Measurements from ENCODE around the gene DOCK9. TPM values are rescaled to one million over a fixed set of nuclear protein-coding genes. Genes with fewer than 3 reads are reported as not detected.

Gene DOCK9
- total RNA-seq, 1 donor from 2014 or later, result 46.2 TPM

DNA sequence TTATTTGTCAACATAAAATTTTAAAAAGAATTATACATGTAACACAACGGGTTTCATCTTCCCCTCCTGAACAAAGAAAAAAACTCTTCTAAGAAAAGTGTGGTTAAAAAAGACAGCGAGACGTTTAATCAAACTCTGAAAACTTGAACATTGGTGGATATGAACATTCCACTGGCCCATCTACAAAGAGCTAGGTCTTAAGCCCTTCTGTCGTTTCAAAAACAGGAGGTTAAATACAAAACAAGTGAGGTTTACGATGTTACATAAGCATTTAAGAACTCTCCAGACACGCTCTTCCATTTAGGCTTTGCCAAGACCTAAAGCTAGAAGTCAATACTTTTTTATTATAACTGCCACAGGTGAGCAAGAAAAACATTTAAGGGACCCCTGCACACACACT lies 9.4 kb upstream of the DOCK9 start:
- TF ChIP-seq, protein P1, sequence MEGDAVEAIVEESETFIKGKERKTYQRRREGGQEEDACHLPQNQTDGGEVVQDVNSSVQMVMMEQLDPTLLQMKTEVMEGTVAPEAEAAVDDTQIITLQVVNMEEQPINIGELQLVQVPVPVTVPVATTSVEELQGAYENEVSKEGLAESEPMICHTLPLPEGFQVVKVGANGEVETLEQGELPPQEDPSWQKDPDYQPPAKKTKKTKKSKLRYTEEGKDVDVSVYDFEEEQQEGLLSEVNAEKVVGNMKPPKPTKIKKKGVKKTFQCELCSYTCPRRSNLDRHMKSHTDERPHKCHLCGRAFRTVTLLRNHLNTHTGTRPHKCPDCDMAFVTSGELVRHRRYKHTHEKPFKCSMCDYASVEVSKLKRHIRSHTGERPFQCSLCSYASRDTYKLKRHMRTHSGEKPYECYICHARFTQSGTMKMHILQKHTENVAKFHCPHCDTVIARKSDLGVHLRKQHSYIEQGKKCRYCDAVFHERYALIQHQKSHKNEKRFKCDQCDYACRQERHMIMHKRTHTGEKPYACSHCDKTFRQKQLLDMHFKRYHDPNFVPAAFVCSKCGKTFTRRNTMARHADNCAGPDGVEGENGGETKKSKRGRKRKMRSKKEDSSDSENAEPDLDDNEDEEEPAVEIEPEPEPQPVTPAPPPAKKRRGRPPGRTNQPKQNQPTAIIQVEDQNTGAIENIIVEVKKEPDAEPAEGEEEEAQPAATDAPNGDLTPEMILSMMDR (conservative IDR thresholded peaks at IDR 0.05), result no peak

DNA sequence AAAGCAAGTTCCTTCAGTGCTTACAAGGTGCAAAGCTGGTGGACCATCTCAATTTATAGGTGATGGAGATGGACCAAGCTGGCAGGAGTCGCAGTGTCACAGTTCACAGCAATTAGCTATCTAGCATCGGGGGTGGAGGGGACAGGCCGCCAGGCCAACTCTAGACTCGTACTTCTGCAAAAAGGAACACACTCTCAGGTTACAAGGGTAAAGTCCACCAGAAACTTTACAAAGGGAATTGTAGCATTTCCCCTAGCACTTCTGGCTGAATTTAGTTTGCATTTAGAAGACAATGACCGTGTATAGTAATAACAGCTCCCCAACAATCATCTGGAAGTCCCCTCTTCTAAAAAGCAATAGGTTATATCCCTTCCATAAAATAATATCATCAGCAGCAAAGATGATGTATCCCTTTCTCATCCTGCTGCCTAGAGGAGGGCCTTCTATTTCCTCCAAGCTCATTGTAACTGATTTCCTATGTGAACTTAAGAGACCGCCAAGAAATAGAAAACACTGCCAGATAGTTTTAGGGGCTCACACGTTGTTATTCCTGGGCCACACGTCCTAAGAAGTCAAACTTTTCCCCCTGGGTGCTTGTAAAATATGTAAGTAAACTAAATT lies 8.5 kb upstream of the DOCK9 start:
- DNase-seq (ENCODE audit: extremely low spot score, unreplicated experiment), result no peak
- Mint-ChIP-seq H3K27ac (peak overlapping the region; percentile 15), H3K9me3 (no peaks in the 10 kb centered on the region), H3K36me3 (no peaks in the 10 kb centered on the region), H3K4me3 (no peak overlapping the region), H3K4me1 (ENCODE audit: unreplicated experiment) (peaks cover 21% of the 10 kb centered on the region), H3K27me3 (no peaks in the 10 kb centered on the region)
- TF ChIP-seq, protein P1 (conservative IDR thresholded peaks at IDR 0.05), result no peak

More for the DNA sequence above, 9.4 kb upstream of the DOCK9 start:
- Mint-ChIP-seq H3K36me3 (no peaks in the 10 kb centered on the region), H3K4me1 (ENCODE audit: unreplicated experiment) (peaks cover 21% of the 10 kb centered on the region), H3K27me3 (no peaks in the 10 kb centered on the region), H3K4me3 (no peak overlapping the region), H3K9me3 (no peaks in the 10 kb centered on the region), H3K27ac (no peak overlapping the region)
- no peak for DNase-seq (ENCODE audit: extremely low spot score, unreplicated experiment)

DNA sequence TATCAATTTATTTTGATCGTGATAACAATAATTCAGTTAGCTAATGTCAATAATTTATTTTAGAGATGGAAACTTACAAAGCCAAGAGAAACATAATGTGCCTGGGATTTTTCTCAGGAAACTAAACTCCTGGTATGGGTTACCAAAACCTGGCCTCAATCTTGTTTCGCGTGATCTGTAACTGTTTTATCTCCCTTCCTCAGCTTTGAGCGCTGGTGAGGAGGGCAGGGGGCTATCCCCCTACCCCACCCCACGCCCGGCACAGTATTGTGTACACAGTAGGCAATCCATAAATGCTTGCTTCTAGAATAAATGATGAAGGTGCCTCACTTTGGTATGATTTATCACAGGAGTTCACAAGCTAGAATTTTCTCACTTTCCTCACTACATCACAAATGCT lies 7.7 kb upstream of the DOCK9 start:
- TF ChIP-seq, protein P1 (conservative IDR thresholded peaks at IDR 0.05), result no peak
- Mint-ChIP-seq H3K4me3 (no peak overlapping the region), H3K27me3 (no peaks in the 10 kb centered on the region), H3K9me3 (no peaks in the 10 kb centered on the region), H3K27ac (no peak overlapping the region), H3K36me3 (no peaks in the 10 kb centered on the region), H3K4me1 (ENCODE audit: unreplicated experiment) (peaks cover 21% of the 10 kb centered on the region)
- no peak for DNase-seq (ENCODE audit: extremely low spot score, unreplicated experiment)

DNA sequence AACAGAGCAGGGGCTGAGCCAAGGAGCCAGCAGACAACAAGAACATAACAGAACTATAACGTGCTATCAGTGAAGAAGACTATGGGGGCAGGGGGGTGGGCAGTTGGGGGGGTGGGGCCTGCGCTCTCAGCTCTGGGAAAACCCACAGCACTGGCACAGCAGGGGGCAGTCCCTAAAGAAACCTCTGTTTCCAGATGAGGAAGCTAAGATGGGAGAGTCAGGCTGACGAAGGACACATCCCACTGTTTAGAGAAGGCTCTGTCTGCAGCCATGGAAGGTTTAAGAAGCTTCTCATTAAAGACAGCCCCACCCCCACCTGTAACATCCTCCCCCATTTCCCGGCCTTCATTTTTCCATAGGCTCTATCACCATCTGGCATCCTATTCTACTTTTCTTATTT lies 7.1 kb upstream of the DOCK9 start:
- TF ChIP-seq, protein P1 (conservative IDR thresholded peaks at IDR 0.05), result no peak
- Mint-ChIP-seq H3K4me3 (no peak overlapping the region), H3K4me1 (ENCODE audit: unreplicated experiment) (peaks cover 21% of the 10 kb centered on the region), H3K9me3 (no peaks in the 10 kb centered on the region), H3K27ac (no peak overlapping the region), H3K27me3 (no peaks in the 10 kb centered on the region), H3K36me3 (no peaks in the 10 kb centered on the region)
- no peak for DNase-seq (ENCODE audit: extremely low spot score, unreplicated experiment)

DNA sequence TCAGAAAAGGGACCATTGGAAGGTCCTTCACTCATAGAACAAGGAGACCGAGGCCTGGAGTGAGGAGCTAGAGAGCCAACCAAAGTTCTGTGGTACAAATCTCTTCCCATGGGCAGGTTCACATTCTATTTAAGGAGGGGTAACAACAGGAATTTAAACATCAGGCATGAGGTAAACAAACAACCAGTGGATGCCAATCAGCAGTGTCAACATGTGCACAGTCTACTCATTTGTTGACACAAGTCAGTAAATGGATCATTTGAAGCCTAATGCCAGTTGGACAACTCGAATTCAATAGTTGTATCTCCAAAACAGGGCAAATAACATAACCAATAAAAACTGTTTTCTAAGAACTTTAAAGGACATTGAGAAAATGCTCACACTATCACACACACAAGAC lies 6.3 kb upstream of the DOCK9 start:
- H3K27me3 Mint-ChIP-seq, result no peaks in the 10 kb centered on the region
- H3K4me3 Mint-ChIP-seq, result no peak overlapping the region
- no peaks in the 10 kb centered on the region for H3K9me3 Mint-ChIP-seq
- peaks cover 21% of the 10 kb centered on the region for H3K4me1 Mint-ChIP-seq (ENCODE audit: unreplicated experiment)
- H3K27ac Mint-ChIP-seq, result no peak overlapping the region
- no peaks in the 10 kb centered on the region for H3K36me3 Mint-ChIP-seq
- no peak for DNase-seq (ENCODE audit: extremely low spot score, unreplicated experiment)
- TF ChIP-seq, protein P1 (conservative IDR thresholded peaks at IDR 0.05), result no peak

DNA sequence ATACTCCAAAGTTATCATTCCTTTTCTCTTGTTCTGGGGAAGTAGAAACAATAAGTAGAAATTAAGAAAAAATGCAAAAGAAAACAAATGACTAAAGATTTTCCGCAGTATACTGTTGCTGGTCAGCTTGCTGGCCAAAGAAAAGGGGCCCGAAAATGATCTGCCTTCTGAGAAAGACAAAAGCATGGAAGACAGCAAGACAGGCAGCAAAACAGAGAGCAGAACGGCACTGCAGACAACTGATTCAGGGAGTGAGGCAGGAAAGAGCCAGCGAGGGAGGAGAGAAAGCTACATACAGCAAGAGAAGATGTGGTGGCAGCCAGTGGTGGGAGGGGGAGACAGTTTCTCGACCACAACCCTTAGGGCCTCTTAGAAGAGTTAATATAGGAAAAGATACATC lies 5.3 kb upstream of the DOCK9 start:
- TF ChIP-seq, protein P1 (conservative IDR thresholded peaks at IDR 0.05), result no peak
- H3K27ac Mint-ChIP-seq, result no peak overlapping the region
- H3K9me3 Mint-ChIP-seq, result no peaks in the 10 kb centered on the region
- DNase-seq (ENCODE audit: extremely low spot score, unreplicated experiment), result no peak
- no peak overlapping the region for H3K4me3 Mint-ChIP-seq
- peaks cover 23% of the 10 kb centered on the region for H3K4me1 Mint-ChIP-seq (ENCODE audit: unreplicated experiment)
- H3K27me3 Mint-ChIP-seq, result no peaks in the 10 kb centered on the region
- no peaks in the 10 kb centered on the region for H3K36me3 Mint-ChIP-seq

Data from type B pancreatic cell (in vitro differentiated cells).